Testis (tissue), 2 donors: ENCODE data around the gene TJP1.

ENCODE experiments used
- POLR2A ChIP-seq: fragments of 450-650 bp; IDR thresholded peaks from one replicate; pipeline ENCODE4 v1.6.1; 2017; ENCODE audit warnings: antibody characterized with exemption, mild to moderate bottlenecking, moderate library complexity
- TF ChIP-seq, protein P1 (sequence below), 3 experiments: fragments of 450-650 bp in 2 of 3; fragments of 200-600 bp in 1 of 3; sonication (generic) in 1 of 3; IDR thresholded peaks; one replicate each; pipeline ENCODE4 v1.5.1; 2016 to 2019; ENCODE audit warnings: antibody characterized with exemption in 3 of 3, mild to moderate bottlenecking in 2 of 3, moderate library complexity in 1 of 3

GRCh38 chr15:29753506-29753905 lies 68.8 kb downstream of the TJP1 start:
- TF ChIP-seq, protein P1, sequence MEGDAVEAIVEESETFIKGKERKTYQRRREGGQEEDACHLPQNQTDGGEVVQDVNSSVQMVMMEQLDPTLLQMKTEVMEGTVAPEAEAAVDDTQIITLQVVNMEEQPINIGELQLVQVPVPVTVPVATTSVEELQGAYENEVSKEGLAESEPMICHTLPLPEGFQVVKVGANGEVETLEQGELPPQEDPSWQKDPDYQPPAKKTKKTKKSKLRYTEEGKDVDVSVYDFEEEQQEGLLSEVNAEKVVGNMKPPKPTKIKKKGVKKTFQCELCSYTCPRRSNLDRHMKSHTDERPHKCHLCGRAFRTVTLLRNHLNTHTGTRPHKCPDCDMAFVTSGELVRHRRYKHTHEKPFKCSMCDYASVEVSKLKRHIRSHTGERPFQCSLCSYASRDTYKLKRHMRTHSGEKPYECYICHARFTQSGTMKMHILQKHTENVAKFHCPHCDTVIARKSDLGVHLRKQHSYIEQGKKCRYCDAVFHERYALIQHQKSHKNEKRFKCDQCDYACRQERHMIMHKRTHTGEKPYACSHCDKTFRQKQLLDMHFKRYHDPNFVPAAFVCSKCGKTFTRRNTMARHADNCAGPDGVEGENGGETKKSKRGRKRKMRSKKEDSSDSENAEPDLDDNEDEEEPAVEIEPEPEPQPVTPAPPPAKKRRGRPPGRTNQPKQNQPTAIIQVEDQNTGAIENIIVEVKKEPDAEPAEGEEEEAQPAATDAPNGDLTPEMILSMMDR (IDR thresholded peaks at IDR 0.05) = no peak
- TF ChIP-seq POLR2A = no peak
